Astrocyte (in vitro differentiated cells and primary cell): ENCODE results near the gene SYNPO2.

Experiments used
- CTCF ChIP-seq: IDR thresholded peaks from 2 replicates; pipeline ENCODE4 v1.5.1; 2011; ENCODE audit warnings: low read depth, mild to moderate bottlenecking, inconsistent platforms, low read length, moderate library complexity; ENCODE audit not compliant: insufficient read depth
- EZH2 ChIP-seq: IDR thresholded peaks from 2 replicates; pipeline ENCODE4 v1.6.1; 2012; ENCODE audit warnings: mild to moderate bottlenecking, low read length, inconsistent platforms; ENCODE audit not compliant: insufficient read depth

GRCh38 chr4:118981839-118982381 is 93.3 kb downstream of the SYNPO2 start:
- TF ChIP-seq CTCF: peak; percentile 82
- TF ChIP-seq EZH2: no peak
